Activated naive CD4-positive, alpha-beta T cell treated with anti-CD3 and anti-CD28 coated beads for 36 hours (primary cell): ENCODE results near the gene TFAP2B. TPM values are rescaled to one million over a fixed set of nuclear protein-coding genes. Genes with fewer than 3 reads are reported as not detected.

Experiments
- CTCF ChIA-PET: fragments of 350-600 bp; sonication (Branson Sonifier 250); formaldehyde crosslinking; loops from one replicate; lab custom pipeline; 2021; ENCODE audit warnings: antibody characterized with exemption; lab: Charles Lee
- DNase-seq: peaks from one replicate; pipeline ENCODE4 v3.0.0-alpha.2; 2020
- H3K27ac Mint-ChIP-seq: one replicate; pipeline ENCODE4 v1.8.0; 2021; ENCODE audit warnings: mild to moderate bottlenecking, mixed read lengths
- H3K27me3 Mint-ChIP-seq: one replicate; pipeline ENCODE4 v1.8.0; 2021; ENCODE audit warnings: low read depth, mixed read lengths
- H3K36me3 Mint-ChIP-seq: one replicate; pipeline ENCODE4 v1.8.0; 2021; ENCODE audit warnings: low read depth, mixed read lengths
- H3K4me1 Mint-ChIP-seq: one replicate; pipeline ENCODE4 v1.8.0; 2021; ENCODE audit warnings: low read depth, mixed read lengths
- H3K4me3 Mint-ChIP-seq: one replicate; pipeline ENCODE4 v1.8.0; 2021; ENCODE audit warnings: mild to moderate bottlenecking, moderate library complexity, mixed read lengths
- H3K9me3 Mint-ChIP-seq: one replicate; pipeline ENCODE4 v1.8.0; 2021; ENCODE audit warnings: mixed read lengths
- intact Hi-C: fragments of 100-400 bp; cut with micrococcal nuclease; formaldehyde crosslinking; loops from one replicate; pipeline ENCODE4 v1.15.1; 2023
- total RNA-seq, 2 experiments: library from RNA; stranded (reverse); gene quantifications; one replicate each; pipeline ENCODE4 v1.2.3, GENCODE V29; 2021

TFAP2B gene
- total RNA-seq, 2 experiments from 2014 or later: not detected

DNA sequence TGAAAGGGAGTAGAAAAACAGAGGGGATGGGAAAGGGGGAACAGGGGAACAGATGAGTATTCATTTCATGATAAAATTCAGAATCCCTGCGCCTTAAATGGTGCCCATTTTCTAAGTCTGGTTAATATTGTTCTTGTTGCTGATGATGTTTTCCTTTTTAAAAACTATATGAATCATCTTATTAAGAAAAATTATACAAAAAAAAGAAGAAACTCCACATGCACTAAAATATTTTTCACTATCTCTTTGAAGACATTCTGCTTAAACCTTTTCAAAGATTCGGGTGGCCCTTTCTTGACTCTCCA, 1.1 kb upstream of the TFAP2B start:
- CTCF ChIA-PET: interaction anchor here (0.7 kb wide), 1 partner anchor 534 kb away, joined by 3 read pairs; no protein-coding TSS in a partner anchor
- Mint-ChIP-seq H3K9me3 (no peaks in the 10 kb centered on the region), H3K4me1 (peaks cover 18% of the 10 kb centered on the region), H3K4me3 (no peak overlapping the region), H3K27ac (no peak overlapping the region), H3K27me3 (peaks cover 76% of the 10 kb centered on the region), H3K36me3 (no peaks in the 10 kb centered on the region)
- intact Hi-C loops: loop anchor here (2.0 to 10.0 kb wide), 4 partner anchors 727 to 1845 kb away; no protein-coding TSS in a partner anchor
- DNase-seq: no peak

- CTCF ChIA-PET: no interaction called here
- H3K36me3 Mint-ChIP-seq: no peaks in the 10 kb centered on the region
- peaks cover 80% of the 10 kb centered on the region for H3K27me3 Mint-ChIP-seq
- peaks cover 18% of the 10 kb centered on the region for H3K4me1 Mint-ChIP-seq
- H3K4me3 Mint-ChIP-seq: no peak overlapping the region
- intact Hi-C loops: loop anchor here (5.0 to 10.0 kb wide), 3 partner anchors 727 to 1844 kb away; no protein-coding TSS in a partner anchor
- DNase-seq: no peak
- no peak overlapping the region for H3K27ac Mint-ChIP-seq
- no peaks in the 10 kb centered on the region for H3K9me3 Mint-ChIP-seq
These were observed 651 bp upstream of the TFAP2B start for GRCh38 chr6:50818020-50818419.

GRCh38 chr6:50819466-50819903, 814 bp downstream of the TFAP2B start:
- CTCF ChIA-PET: no interaction called here

GRCh38 chr6:50819904-50820868, 1.5 kb downstream of the TFAP2B start:
- H3K27ac Mint-ChIP-seq: no peak overlapping the region
- H3K36me3 Mint-ChIP-seq: no peaks in the 10 kb centered on the region
- H3K9me3 Mint-ChIP-seq: no peaks in the 10 kb centered on the region
- peaks cover 85% of the 10 kb centered on the region for H3K27me3 Mint-ChIP-seq
- CTCF ChIA-PET: no interaction called here
- H3K4me1 Mint-ChIP-seq: peaks cover 17% of the 10 kb centered on the region
- H3K4me3 Mint-ChIP-seq: no peak overlapping the region
- intact Hi-C loops: loop anchor here (2.0 to 10.0 kb wide), 5 partner anchors 25 to 1842 kb away; no protein-coding TSS in a partner anchor
- no peak for DNase-seq

More at GRCh38 chr6:50819466-50819903, 814 bp downstream of the TFAP2B start:
- no peaks in the 10 kb centered on the region for H3K36me3 Mint-ChIP-seq
- intact Hi-C loops: loop anchor here (5.0 to 10.0 kb wide), 3 partner anchors 725 to 1843 kb away; no protein-coding TSS in a partner anchor
- H3K9me3 Mint-ChIP-seq: no peaks in the 10 kb centered on the region
- H3K27ac Mint-ChIP-seq: no peak overlapping the region
- H3K4me1 Mint-ChIP-seq: peaks cover 18% of the 10 kb centered on the region
- H3K27me3 Mint-ChIP-seq: peaks cover 84% of the 10 kb centered on the region
- DNase-seq: no peak
- no peak overlapping the region for H3K4me3 Mint-ChIP-seq

DNA sequence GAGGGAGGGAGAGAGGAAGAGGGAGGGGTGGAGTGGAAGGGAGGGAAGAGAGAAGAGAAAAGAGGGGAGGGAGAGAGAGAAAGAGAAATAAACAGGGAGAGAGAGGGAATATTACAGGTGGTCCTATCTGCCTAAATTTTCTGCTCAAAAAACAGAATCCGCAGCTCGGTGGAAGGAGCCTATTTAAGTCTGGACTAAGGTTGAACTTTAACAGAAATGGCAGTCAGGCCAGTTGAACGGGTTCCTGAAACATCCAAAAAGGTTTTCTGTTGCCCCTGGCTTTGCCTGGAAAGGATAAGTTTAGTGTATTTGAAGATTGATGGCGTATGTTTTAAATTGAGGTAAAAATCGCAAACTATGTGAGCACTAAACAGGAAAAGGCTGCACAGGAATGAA, 2.2 kb downstream of the TFAP2B start:
- Mint-ChIP-seq H3K4me1 (peaks cover 12% of the 10 kb centered on the region), H3K36me3 (no peaks in the 10 kb centered on the region), H3K4me3 (no peak overlapping the region), H3K9me3 (no peaks in the 10 kb centered on the region), H3K27me3 (peaks cover 87% of the 10 kb centered on the region), H3K27ac (no peak overlapping the region)
- intact Hi-C loops: loop anchor here (2.0 to 5.0 kb wide), 2 partner anchors 24 to 99 kb away; no protein-coding TSS in a partner anchor
- no peak for DNase-seq
- CTCF ChIA-PET: no interaction called here

- Mint-ChIP-seq H3K36me3 (no peaks in the 10 kb centered on the region), H3K9me3 (no peaks in the 10 kb centered on the region), H3K27ac (no peak overlapping the region), H3K4me3 (no peak overlapping the region), H3K27me3 (peaks cover 90% of the 10 kb centered on the region), H3K4me1 (peaks cover 11% of the 10 kb centered on the region)
- intact Hi-C loops: loop anchor here (2.0 to 5.0 kb wide), 2 partner anchors 23 to 99 kb away; no protein-coding TSS in a partner anchor
- DNase-seq: no peak
- CTCF ChIA-PET: interaction anchor here (0.8 kb wide), 1 partner anchor 9 kb away, joined by 3 read pairs; no protein-coding TSS in a partner anchor
These were observed 2.9 kb downstream of the TFAP2B start for GRCh38 chr6:50821441-50822077.

DNA sequence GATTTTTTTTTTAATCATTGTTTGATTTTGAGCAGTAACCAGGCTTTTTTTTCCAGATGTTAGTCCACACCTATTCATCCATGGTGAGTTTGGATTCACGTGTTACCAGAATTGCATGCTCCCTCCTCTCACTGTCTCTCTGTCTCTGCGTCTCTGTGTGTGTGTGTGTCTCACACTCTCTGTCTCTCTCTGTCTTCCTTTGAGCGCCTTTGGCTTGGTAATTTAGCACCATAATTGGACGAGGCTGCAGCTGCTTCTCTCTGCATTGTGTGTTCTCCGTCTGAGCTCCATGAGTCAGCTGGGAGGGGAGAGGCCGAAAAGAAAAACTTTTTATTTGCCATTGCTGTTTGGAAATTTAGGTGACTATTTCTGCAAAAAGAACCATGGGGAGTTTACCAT, 3.4 kb downstream of the TFAP2B start:
- CTCF ChIA-PET: interaction anchor here (0.8 kb wide), 1 partner anchor 9 kb away, joined by 3 read pairs; no protein-coding TSS in a partner anchor
- no peak overlapping the region for H3K4me3 Mint-ChIP-seq
- intact Hi-C loops: loop anchor here (5.0 kb wide), 1 partner anchor 100 kb away; no protein-coding TSS in a partner anchor
- no peaks in the 10 kb centered on the region for H3K36me3 Mint-ChIP-seq
- no peak for DNase-seq
- peaks cover 90% of the 10 kb centered on the region for H3K27me3 Mint-ChIP-seq
- peaks cover 11% of the 10 kb centered on the region for H3K4me1 Mint-ChIP-seq
- H3K27ac Mint-ChIP-seq: no peak overlapping the region
- no peaks in the 10 kb centered on the region for H3K9me3 Mint-ChIP-seq

GRCh38 chr6:50823094-50823920, 4.6 kb downstream of the TFAP2B start:
- Mint-ChIP-seq H3K9me3 (no peaks in the 10 kb centered on the region), H3K4me1 (peaks cover 11% of the 10 kb centered on the region), H3K36me3 (no peaks in the 10 kb centered on the region), H3K27ac (no peak overlapping the region), H3K27me3 (peaks cover 89% of the 10 kb centered on the region), H3K4me3 (no peak overlapping the region)
- CTCF ChIA-PET: no interaction called here
- intact Hi-C loops: loop anchor here (5.0 kb wide), 1 partner anchor 101 kb away; no protein-coding TSS in a partner anchor
- DNase-seq: no peak

GRCh38 chr6:50824552-50824951, 5.9 kb downstream of the TFAP2B start:
- CTCF ChIA-PET: no interaction called here
- H3K4me3 Mint-ChIP-seq: no peak overlapping the region
- DNase-seq: no peak
- intact Hi-C loops: loop anchor here (5.0 kb wide), 1 partner anchor 102 kb away; no protein-coding TSS in a partner anchor
- no peaks in the 10 kb centered on the region for H3K9me3 Mint-ChIP-seq
- peaks cover 90% of the 10 kb centered on the region for H3K27me3 Mint-ChIP-seq
- H3K36me3 Mint-ChIP-seq: no peaks in the 10 kb centered on the region
- no peak overlapping the region for H3K27ac Mint-ChIP-seq
- H3K4me1 Mint-ChIP-seq: peaks cover 11% of the 10 kb centered on the region

- H3K27ac Mint-ChIP-seq: no peak overlapping the region
- peaks cover 5% of the 10 kb centered on the region for H3K4me1 Mint-ChIP-seq
- intact Hi-C loops: no loop called here
- peaks cover 87% of the 10 kb centered on the region for H3K27me3 Mint-ChIP-seq
- no peak for DNase-seq
- CTCF ChIA-PET: no interaction called here
- no peaks in the 10 kb centered on the region for H3K36me3 Mint-ChIP-seq
- no peaks in the 10 kb centered on the region for H3K9me3 Mint-ChIP-seq
- no peak overlapping the region for H3K4me3 Mint-ChIP-seq
These were observed 6.8 kb downstream of the TFAP2B start for GRCh38 chr6:50825375-50826036.

- no peaks in the 10 kb centered on the region for H3K36me3 Mint-ChIP-seq
- H3K4me3 Mint-ChIP-seq: no peak overlapping the region
- intact Hi-C loops: no loop called here
- H3K27me3 Mint-ChIP-seq: peaks cover 80% of the 10 kb centered on the region
- H3K4me1 Mint-ChIP-seq: peaks cover 4% of the 10 kb centered on the region
- H3K27ac Mint-ChIP-seq: no peak overlapping the region
- CTCF ChIA-PET: no interaction called here
- no peak for DNase-seq
- H3K9me3 Mint-ChIP-seq: no peaks in the 10 kb centered on the region
These were observed 7.5 kb downstream of the TFAP2B start for GRCh38 chr6:50826037-50826761.
